Small intestine (tissue), 7 donors: ENCODE results near the gene SORCS1. TPM values are rescaled to one million over a fixed set of nuclear protein-coding genes. Genes with fewer than 3 reads are reported as not detected.

Experiments
- DNase-seq, 2 donors: peaks; one replicate each; pipeline versions ENCODE4 v3.0.0 to v3.0.0-alpha.2; 2013
- FAIRE-seq: peaks from 2 replicates; lab custom pipeline; 2012; peaks lifted over from hg19 to GRCh38; lab: Jason Lieb, UNC
- H3K27ac ChIP-seq, 3 donors: one replicate each; pipeline ENCODE4 v1.5.1; 2013; ENCODE audit warnings: low read length in 2 of 3, mild to moderate bottlenecking in 2 of 3, control low read depth in 1 of 3, inconsistent platforms in 1 of 3, low read depth in 1 of 3, moderate library complexity in 1 of 3
- H3K27me3 ChIP-seq, 3 donors: one replicate each; pipeline ENCODE4 v1.6.1; 2013; ENCODE audit warnings: low read length in 3 of 3, inconsistent platforms in 1 of 3; ENCODE audit not compliant: control insufficient read depth in 3 of 3, insufficient read depth in 3 of 3
- H3K36me3 ChIP-seq, 3 donors: one replicate each; pipeline ENCODE4 v1.6.1; 2013; ENCODE audit warnings: low read length in 3 of 3, inconsistent platforms in 1 of 3, low read depth in 1 of 3, mild to moderate bottlenecking in 1 of 3, moderate library complexity in 1 of 3; ENCODE audit not compliant: control insufficient read depth in 3 of 3, insufficient read depth in 2 of 3
- H3K4me1 ChIP-seq, 3 donors: one replicate each; pipeline ENCODE4 v1.6.1; 2013; ENCODE audit warnings: low read length in 2 of 3, inconsistent platforms in 1 of 3, low read depth in 1 of 3, mild to moderate bottlenecking in 1 of 3, moderate library complexity in 1 of 3; ENCODE audit not compliant: control insufficient read depth in 3 of 3, insufficient read depth in 2 of 3
- H3K4me3 ChIP-seq, 3 donors: one replicate each; pipeline ENCODE4 v1.5.1; 2013; ENCODE audit warnings: low read length in 3 of 3, control low read depth in 1 of 3, inconsistent platforms in 1 of 3, low read depth in 1 of 3, mild to moderate bottlenecking in 1 of 3, moderate library complexity in 1 of 3
- H3K9me3 ChIP-seq, 2 donors: one replicate each; pipeline ENCODE4 v1.6.1; 2013; ENCODE audit warnings: low read depth in 1 of 2, low read length in 1 of 2; ENCODE audit not compliant: control insufficient read depth in 2 of 2, insufficient read depth in 1 of 2
- WGBS, 3 donors: extraction: QIAGEN DNeasy Blood & Tissue Kit; methylation state at CpG; one replicate each; pipeline ENCODE4 v1.1.7; 2013; 5-methylcytosine and 5-hydroxymethylcytosine counted together
- polyA plus RNA-seq, 4 donors: library from polyadenylated mRNA; stranded (reverse) in 3 of 4; unstranded in 1 of 4; fragments of 200-250 nt in 3 of 4; fragments of 120-200 nt in 1 of 4; gene quantifications; one replicate each; pipeline versions ENCODE4 v1.2.1 to v1.2.3, GENCODE V29; 2013
- donor health status: healthy with polysubstance abuse.
- donor health status: control.
- donor health status: control.
- donor health status: Bipolar disorder and iron deficiency.
- donor health status: healthy.

The SORCS1 gene
- polyA plus RNA-seq, 4 donors: under 0.01 to 1.4 (median 1.3) TPM; not detected in 1

GRCh38 chr10:106877574-106877973, 286.9 kb downstream of the SORCS1 start:
- Histone ChIP-seq H3K27me3 (no peaks in the 10 kb centered on the region), H3K4me1 (no peaks in the 10 kb centered on the region), H3K4me3 (no peak overlapping the region), H3K27ac (no peak overlapping the region), H3K9me3 (no peaks in the 10 kb centered on the region), H3K36me3 (no peaks in the 10 kb centered on the region)
- DNase-seq (no peak), FAIRE-seq (no peak)
- 74 to 87% (median 76%) methylated on average over 5 of the region's 5 CpGs for WGBS, 3 donors

- 79 to 82% (median 81%) methylated on average over 2 of the region's 2 CpGs for WGBS, 3 donors
- DNase-seq: no peak
Observed at GRCh38 chr10:106874604-106874889, 290.0 kb downstream of the SORCS1 start.

GRCh38 chr10:106873770-106874603, 290.5 kb downstream of the SORCS1 start:
- H3K27ac ChIP-seq: no peak overlapping the region
- H3K9me3 ChIP-seq: no peaks in the 10 kb centered on the region
- H3K4me3 ChIP-seq: no peak overlapping the region
- H3K27me3 ChIP-seq: no peaks in the 10 kb centered on the region
- FAIRE-seq (no peak), DNase-seq (no peak)
- no peaks in the 10 kb centered on the region for H3K4me1 ChIP-seq
- H3K36me3 ChIP-seq: no peaks in the 10 kb centered on the region
- 67 to 77% (median 72%) methylated on average over 5 of the region's 5 CpGs for WGBS, 3 donors

More at GRCh38 chr10:106874604-106874889, 290.0 kb downstream of the SORCS1 start:
- Histone ChIP-seq H3K27me3 (no peaks in the 10 kb centered on the region), H3K27ac (no peak overlapping the region), H3K9me3 (no peaks in the 10 kb centered on the region), H3K36me3 (no peaks in the 10 kb centered on the region), H3K4me1 (no peaks in the 10 kb centered on the region), H3K4me3 (no peak overlapping the region)
- FAIRE-seq: no peak

- no peak for DNase-seq
- FAIRE-seq: no peak
- 71 to 83% (median 76%) methylated on average over 2 of the region's 2 CpGs for WGBS, 3 donors
- Histone ChIP-seq H3K36me3 (no peaks in the 10 kb centered on the region), H3K27ac (no peak overlapping the region), H3K4me3 (no peak overlapping the region), H3K27me3 (no peaks in the 10 kb centered on the region), H3K9me3 (no peaks in the 10 kb centered on the region), H3K4me1 (no peaks in the 10 kb centered on the region)
Observed at GRCh38 chr10:106872176-106872575, 292.3 kb downstream of the SORCS1 start.

GRCh38 chr10:106866244-106866845, 298.2 kb downstream of the SORCS1 start:
- DNase-seq: no peak
- Histone ChIP-seq H3K4me3 (no peak overlapping the region), H3K27ac (no peak overlapping the region), H3K9me3 (peaks cover 1 to 5% of the 10 kb centered on the region in 2 donors), H3K36me3 (no peaks in the 10 kb centered on the region), H3K27me3 (no peaks in the 10 kb centered on the region), H3K4me1 (no peaks in the 10 kb centered on the region)
- WGBS, 3 donors: 76 to 78% (median 78%) methylated on average over 7 of the region's 7 CpGs
- FAIRE-seq: no peak

GRCh38 chr10:106864031-106864430, 300.5 kb downstream of the SORCS1 start:
- no peak for DNase-seq
- Histone ChIP-seq H3K4me1 (no peaks in the 10 kb centered on the region), H3K27ac (no peak overlapping the region), H3K27me3 (no peaks in the 10 kb centered on the region), H3K4me3 (no peak overlapping the region), H3K36me3 (no peaks in the 10 kb centered on the region), H3K9me3 (peaks cover 1 to 5% of the 10 kb centered on the region in 2 donors)
- no peak for FAIRE-seq
- 80 to 86% (median 84%) methylated on average over 8 of the region's 8 CpGs for WGBS, 3 donors

GRCh38 chr10:106863549-106863948, 301.0 kb downstream of the SORCS1 start:
- H3K9me3 ChIP-seq: peaks cover 1 to 5% of the 10 kb centered on the region in 2 donors
- H3K4me3 ChIP-seq: no peak overlapping the region
- FAIRE-seq: no peak
- H3K36me3 ChIP-seq: no peaks in the 10 kb centered on the region
- no peaks in the 10 kb centered on the region for H3K4me1 ChIP-seq
- no peak overlapping the region for H3K27ac ChIP-seq
- H3K27me3 ChIP-seq: no peaks in the 10 kb centered on the region
- no peak for DNase-seq
- WGBS, 3 donors: 65 to 72% (median 71%) methylated on average over 2 of the region's 2 CpGs

- Histone ChIP-seq H3K9me3 (peaks cover 0 to 1% of the 10 kb centered on the region in 2 donors), H3K27ac (no peak overlapping the region), H3K27me3 (peaks cover 0 to 2% (median 0%) of the 10 kb centered on the region in 3 donors), H3K36me3 (no peaks in the 10 kb centered on the region), H3K4me1 (no peaks in the 10 kb centered on the region), H3K4me3 (no peak overlapping the region)
- FAIRE-seq: no peak
- no peak for DNase-seq
- WGBS, 3 donors: 86 to 93% (median 91%) methylated on average over 4 of the region's 4 CpGs
Observed at GRCh38 chr10:106859892-106860652, 304.4 kb downstream of the SORCS1 start.
